ENCODE measurements around the gene ZBTB16.

GRCh38 chr11:114273890-114274635, 214.6 kb downstream of the ZBTB16 start:
- TF ChIP-seq POLR2AphosphoS5 (IDR thresholded peaks at IDR 0.05; ENCODE audit: low read depth) (no peak), EZH2phosphoT487 (IDR thresholded peaks at IDR 0.05; ENCODE audit: unreplicated experiment) (no peak), EZH2 (IDR thresholded peaks at IDR 0.05; ENCODE audit: low read depth, unreplicated experiment) (no peak), CREB1 (CRISPR knock-in tag; IDR thresholded peaks at IDR 0.05; ENCODE audit: low read depth) (no peak), ETS1 (IDR thresholded peaks at IDR 0.05) (no peak), JUNB (IDR thresholded peaks at IDR 0.05; ENCODE audit: unreplicated experiment) (no peak), REST (IDR thresholded peaks at IDR 0.05; ENCODE audit: unreplicated experiment) (no peak), ZNF331 (CRISPR knock-in tag; IDR thresholded peaks at IDR 0.05; ENCODE audit: low read depth) (no peak)
- TF ChIP-seq, protein P1, sequence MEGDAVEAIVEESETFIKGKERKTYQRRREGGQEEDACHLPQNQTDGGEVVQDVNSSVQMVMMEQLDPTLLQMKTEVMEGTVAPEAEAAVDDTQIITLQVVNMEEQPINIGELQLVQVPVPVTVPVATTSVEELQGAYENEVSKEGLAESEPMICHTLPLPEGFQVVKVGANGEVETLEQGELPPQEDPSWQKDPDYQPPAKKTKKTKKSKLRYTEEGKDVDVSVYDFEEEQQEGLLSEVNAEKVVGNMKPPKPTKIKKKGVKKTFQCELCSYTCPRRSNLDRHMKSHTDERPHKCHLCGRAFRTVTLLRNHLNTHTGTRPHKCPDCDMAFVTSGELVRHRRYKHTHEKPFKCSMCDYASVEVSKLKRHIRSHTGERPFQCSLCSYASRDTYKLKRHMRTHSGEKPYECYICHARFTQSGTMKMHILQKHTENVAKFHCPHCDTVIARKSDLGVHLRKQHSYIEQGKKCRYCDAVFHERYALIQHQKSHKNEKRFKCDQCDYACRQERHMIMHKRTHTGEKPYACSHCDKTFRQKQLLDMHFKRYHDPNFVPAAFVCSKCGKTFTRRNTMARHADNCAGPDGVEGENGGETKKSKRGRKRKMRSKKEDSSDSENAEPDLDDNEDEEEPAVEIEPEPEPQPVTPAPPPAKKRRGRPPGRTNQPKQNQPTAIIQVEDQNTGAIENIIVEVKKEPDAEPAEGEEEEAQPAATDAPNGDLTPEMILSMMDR (conservative IDR thresholded peaks at IDR 0.05; ENCODE audit: low read depth in 2 of 2), result no peak

All from GM23338 (cell line).